ENCODE data around the gene U2AF2.

Gene U2AF2

GRCh38 chr19:55660404-55660803 is 5.6 kb downstream of the U2AF2 start:
- no peak for DNase-seq

- DNase-seq: no peak
These were observed 6.2 kb downstream of the U2AF2 start for GRCh38 chr19:55660991-55661390.

DNA sequence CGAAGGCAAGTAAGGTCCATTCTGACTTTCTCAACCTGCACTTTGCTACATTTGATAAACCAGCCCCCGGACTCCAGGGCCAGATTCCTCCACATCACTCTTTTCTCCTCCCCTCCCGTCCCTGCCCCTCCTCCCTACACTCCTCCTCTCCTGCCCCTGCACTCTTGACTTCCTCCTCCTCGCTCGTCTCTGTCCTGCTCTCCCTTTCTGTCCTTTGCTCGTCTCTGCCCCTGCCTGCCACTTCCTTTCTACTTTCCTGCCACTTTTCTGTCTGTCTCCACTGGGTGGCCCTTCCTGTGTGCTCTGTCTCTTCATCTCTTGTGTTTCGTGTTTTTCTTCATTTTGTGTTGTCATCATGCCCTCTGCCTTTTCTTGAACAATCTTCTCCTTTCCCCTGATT is 7.0 kb downstream of the U2AF2 start:
- no peak for DNase-seq

DNA sequence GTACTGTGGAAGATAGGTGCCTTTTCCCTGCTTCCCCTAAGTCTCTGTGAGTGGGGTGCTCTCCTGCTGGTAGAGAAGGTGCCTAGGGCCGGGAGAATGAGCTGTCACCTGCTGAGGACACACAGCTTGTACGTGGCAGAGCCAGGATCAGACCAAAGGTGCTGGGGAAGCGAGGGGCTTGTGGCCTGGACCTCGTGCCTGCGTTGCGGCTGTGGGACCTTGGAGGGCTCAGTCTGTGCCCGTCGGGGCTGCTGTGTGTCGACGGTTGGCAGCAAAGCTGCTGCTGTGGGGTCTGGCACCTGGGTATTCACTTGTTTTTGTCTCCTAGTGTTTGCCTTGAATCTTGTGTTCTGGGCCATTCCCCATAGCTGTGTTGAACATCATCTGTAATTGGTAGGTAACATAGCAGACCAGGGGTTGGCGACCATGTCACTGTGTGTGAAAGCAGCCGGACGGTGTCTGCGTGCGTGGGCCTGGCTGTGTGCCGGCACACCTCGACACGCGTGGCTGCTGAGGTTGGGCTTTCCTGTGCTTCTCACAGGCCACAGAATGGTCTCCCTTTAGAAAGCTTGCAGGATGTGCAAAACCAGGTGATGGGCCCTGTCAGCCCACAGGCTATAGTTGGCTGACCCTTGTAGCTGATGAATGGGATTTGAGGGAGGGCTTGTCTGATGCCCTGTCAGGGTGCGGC is 9.2 kb downstream of the U2AF2 start:
- no peak for DNase-seq

DNA sequence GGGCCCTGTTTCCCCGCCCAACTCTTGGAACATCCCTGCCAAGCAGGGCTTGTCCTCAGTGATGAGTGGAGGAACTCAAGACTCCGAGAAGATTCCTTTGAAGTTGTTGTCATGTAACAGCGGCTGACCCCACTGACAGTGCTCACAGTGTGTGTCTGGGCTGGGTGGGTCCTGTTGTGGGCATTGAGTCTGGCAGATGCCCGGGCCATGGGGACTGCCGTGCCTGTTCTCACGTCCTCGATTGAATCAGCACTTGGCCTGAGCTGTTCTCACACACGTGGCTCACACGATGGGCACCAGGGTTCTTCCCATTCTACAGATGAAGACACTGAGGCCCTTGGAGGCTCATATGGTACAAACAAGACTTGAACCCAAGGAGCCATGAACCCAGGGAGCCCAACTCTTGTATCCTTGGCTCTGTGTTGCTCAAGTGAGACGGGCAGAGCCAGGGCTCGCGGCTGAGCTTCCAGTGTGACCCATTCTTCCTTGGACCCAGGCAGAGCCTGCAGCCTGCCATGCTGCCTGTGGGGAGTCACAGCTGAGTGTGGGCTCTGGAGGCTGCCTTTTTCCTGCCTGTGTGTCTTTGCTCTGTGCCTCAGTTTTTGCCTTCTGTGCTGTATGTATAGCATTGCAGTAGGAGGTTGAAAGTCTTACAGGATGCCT is 11.6 kb downstream of the U2AF2 start:
- DNase-seq: no peak

- DNase-seq: no peak
These were observed 12.2 kb downstream of the U2AF2 start for GRCh38 chr19:55667006-55667381.

DNA sequence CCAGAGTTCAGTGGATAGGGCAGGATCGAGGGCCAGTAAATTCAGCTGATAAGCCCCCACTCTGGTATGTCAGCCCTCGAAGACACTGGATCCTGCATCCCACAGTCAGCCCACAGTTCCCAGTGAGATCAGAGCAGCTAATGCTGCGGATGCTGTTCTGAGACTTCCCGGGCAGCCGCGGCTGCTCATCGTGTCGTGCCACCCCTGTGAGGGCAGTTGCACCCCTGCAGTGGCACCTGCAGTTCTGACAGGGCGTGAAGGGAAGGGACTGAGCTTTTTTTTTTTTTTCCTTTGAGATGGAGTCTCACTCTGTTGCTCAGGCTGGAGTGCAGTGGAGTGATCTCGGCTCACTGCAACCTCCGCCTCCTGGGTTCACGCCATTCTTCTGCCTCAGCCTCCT is 12.7 kb downstream of the U2AF2 start:
- no peak for DNase-seq

- no peak for DNase-seq
These were observed 13.1 kb downstream of the U2AF2 start for GRCh38 chr19:55667958-55668357.

- no peak for DNase-seq
These were observed 13.9 kb downstream of the U2AF2 start for GRCh38 chr19:55668603-55669348.

GRCh38 chr19:55669418-55670279 is 14.8 kb downstream of the U2AF2 start:
- no peak for DNase-seq

DNA sequence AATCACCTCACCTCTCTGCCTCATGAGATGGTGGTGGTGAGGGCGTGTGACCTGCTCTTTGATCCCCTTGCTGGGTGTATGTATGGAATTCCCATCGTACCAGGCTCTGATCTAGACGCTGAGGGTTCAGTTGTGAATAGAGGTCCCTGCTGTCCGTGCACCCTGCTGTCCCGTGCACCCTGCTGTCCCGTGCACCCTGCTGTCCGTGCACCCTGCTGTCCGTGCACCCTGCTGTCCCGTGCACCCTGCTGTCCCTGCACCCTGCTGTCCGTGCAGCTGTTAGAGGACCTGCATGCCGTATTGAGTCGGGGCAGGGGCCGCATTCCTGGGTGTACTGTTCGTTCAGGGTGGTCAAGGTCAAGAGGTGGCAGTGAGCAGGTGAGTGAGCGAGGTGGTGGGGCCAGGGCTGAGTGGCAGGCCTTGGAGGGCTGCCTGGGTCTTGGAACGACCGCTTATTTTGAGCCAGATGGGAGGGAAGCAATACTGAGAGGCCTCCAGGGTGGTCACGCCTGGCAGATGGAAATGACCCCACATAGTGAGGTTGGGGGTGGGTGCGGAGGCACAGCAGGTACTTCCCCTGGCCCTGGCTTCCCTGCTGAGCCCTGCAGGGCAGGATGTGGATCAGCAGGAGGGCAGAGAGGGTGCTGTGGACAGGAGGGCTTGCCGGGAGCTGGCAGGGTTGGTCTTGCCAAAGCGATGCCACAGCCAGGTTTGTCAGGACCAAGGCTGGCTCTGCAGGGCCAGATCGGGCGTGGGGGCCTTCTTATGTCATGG is 15.6 kb downstream of the U2AF2 start:
- no peak for DNase-seq

DNA sequence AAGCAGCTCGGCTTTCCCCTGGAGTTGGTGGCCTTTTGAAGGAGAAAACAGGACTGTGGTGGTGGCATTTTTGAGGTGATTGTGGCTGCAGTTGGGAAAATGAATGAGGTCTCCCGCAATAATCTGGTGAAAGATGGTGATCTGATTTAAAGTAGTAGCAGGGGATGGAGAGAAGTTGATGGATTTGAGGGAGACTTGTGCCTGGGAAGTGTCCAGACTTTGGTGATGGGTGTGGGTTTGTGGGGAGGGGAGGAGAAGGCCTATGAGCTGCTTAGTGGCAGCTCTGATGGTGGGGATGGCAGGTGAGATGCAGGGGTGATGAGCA is 16.2 kb downstream of the U2AF2 start:
- no peak for DNase-seq

DNA sequence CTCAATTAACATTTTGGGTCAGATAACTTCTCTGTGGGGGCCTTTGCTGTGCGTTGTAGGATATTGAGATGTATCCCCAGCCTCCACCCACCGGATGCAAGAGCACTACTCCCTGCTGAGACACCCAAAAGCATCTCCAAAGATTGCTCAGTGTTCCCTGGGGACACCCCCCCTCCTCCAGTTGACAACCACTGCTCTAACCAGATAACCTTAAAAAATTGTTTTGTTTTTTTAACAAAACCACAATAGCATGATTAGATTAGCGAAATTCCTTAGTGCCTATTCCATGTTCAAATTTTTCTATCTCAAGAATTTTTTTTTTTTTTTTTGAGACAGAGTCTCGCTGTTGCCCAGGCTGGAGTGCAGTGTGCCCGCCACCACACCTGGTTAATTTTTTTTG is 17.6 kb downstream of the U2AF2 start:
- no peak for DNase-seq

- no peak for DNase-seq
These were observed 18.6 kb downstream of the U2AF2 start for GRCh38 chr19:55673465-55673864.

DNA sequence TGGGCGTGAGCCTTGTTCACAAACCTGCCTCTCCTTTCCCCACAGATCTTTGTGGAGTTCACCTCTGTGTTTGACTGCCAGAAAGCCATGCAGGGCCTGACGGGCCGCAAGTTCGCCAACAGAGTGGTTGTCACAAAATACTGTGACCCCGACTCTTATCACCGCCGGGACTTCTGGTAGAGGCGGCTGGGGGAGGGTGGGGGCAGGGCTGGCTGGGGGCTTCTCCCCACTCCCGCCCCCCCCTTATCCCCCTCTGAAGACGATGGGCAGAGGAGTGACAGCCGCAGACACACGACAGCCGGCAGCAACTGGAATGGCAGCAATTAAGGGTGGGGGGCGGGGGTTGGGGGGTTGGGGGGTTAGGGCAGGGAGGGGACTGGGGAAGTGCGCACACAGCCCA is 19.1 kb downstream of the U2AF2 start:
- DNase-seq: no peak

GRCh38 chr19:55674459-55674840 is 19.6 kb downstream of the U2AF2 start:
- no peak for DNase-seq

- DNase-seq: peak; percentile 98
These were observed 20.2 kb downstream of the U2AF2 start, which contains the start of gene EPN1 for GRCh38 chr19:55674841-55675660. Gene EPN1 (plus strand): TSS chr19:55675226. CDS start chr19:55678628, 3,402 bp downstream.

DNA sequence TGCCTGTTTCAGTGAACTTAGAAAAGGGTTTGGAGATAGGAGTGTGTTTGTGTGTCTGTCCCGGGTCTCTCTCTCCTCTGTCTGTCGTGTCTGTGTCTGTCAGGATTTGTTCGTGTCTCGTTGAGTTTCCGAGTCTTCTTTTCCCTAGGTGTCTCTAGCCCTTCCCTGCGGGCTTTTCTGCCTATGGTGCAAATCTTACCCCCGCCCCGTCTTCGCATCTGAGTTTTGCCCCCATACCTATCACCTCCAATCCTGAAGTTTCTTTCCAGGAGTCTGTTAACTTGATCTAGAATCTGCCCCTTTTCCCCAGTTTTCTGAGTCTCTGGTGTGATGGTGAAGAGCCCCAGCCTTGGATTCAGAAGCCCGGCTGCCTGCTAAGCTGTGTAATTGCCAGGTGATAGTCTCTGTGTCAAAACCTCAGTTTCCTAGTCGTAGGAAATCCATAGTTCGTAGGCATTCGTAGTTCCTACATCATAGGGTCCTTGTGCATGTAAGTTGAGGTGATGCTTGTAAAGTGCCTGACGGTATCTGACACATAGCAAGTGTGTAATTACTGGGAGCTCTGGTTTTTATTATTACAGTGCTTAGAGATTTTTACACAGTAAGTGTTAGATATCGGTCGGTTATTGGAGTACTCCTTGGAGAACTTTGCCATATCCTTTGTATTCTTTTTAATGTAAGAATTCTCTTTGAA is 21.0 kb downstream of the U2AF2 start:
- no peak for DNase-seq

DNA sequence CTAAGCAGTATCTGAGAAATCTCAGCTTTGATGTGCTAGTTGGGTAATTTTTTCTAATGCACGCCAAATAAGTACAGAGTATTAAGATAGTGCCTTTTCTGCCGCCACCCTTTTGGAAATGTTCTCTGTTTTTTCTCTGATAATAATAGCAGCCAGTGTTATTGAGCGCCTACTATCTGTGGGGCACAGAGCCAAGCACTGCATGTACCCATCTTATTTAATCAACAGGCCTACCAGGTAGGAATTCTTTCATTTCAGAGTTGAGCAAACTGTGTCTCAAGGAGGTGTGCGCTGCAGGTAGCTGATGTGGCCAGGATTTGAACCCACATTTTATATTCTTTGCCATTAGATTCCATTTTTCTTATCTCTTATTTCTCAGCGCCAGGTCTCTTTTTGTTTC is 21.5 kb downstream of the U2AF2 start:
- DNase-seq: no peak

- DNase-seq: no peak
These were observed 22.2 kb downstream of the U2AF2 start for GRCh38 chr19:55676889-55677505.

Measured in CD4-positive, alpha-beta T cell treated with Interleukin-12 subunit alpha and Interleukin-12 subunit beta, for 1 hour (primary cell).